IMR-90 (cell line): ENCODE measurements around the gene MEIOB.

ENCODE experiments used
- BHLHE40 ChIP-seq: fragments of 150-350 bp; IDR thresholded peaks from 2 replicates; pipeline ENCODE4 v1.6.1; 2016; ENCODE audit warnings: mild to moderate bottlenecking, low read depth, low read length
- CEBPB ChIP-seq: IDR thresholded peaks from 2 replicates; pipeline ENCODE4 v1.6.1; 2012; ENCODE audit warnings: low read depth, low read length, improper control_type of control experiment
- CTCF ChIP-seq: conservative IDR thresholded peaks from 2 replicates; pipeline ENCODE4 v1.5.1; 2012; ENCODE audit warnings: mild to moderate bottlenecking, low read depth, low read length, improper control_type of control experiment
- FOS ChIP-seq: fragments of 150-350 bp; IDR thresholded peaks from 2 replicates; pipeline ENCODE4 v1.6.1; 2016; ENCODE audit warnings: low read depth, low read length
- MAFK ChIP-seq: IDR thresholded peaks from 2 replicates; pipeline ENCODE4 v1.6.1; 2012; ENCODE audit warnings: low read depth, low read length, improper control_type of control experiment
- MAZ ChIP-seq: IDR thresholded peaks from 2 replicates; pipeline ENCODE4 v1.6.1; 2012; ENCODE audit warnings: low read depth, mild to moderate bottlenecking, low read length, improper control_type of control experiment, moderate library complexity, borderline replicate concordance
- MXI1 ChIP-seq: IDR thresholded peaks from 2 replicates; pipeline ENCODE4 v1.6.1; 2012; ENCODE audit warnings: low read depth, mild to moderate bottlenecking, low read length, moderate library complexity, borderline replicate concordance
- NFE2L2 ChIP-seq: fragments of 150-350 bp; IDR thresholded peaks from 2 replicates; pipeline ENCODE4 v1.6.1; 2016; ENCODE audit warnings: low read depth, mild to moderate bottlenecking, low read length
- POLR2A ChIP-seq: IDR thresholded peaks from 2 replicates; pipeline ENCODE4 v1.6.1; 2012; ENCODE audit warnings: mild to moderate bottlenecking, low read depth, low read length
- RAD21 ChIP-seq: IDR thresholded peaks from 2 replicates; pipeline ENCODE4 v1.6.1; 2012; ENCODE audit warnings: low read length, improper control_type of control experiment
- RCOR1 ChIP-seq: IDR thresholded peaks from 2 replicates; pipeline ENCODE4 v1.6.1; 2012; ENCODE audit warnings: mild to moderate bottlenecking, low read length, improper control_type of control experiment; ENCODE audit not compliant: insufficient replicate concordance
- SMC3 ChIP-seq: fragments of 150-350 bp; IDR thresholded peaks from 2 replicates; pipeline ENCODE4 v1.6.1; 2016; ENCODE audit warnings: low read depth, mild to moderate bottlenecking, antibody characterized with exemption, low read length, moderate library complexity
- USF2 ChIP-seq: fragments of 150-350 bp; IDR thresholded peaks from 2 replicates; pipeline ENCODE4 v1.6.1; 2017; ENCODE audit warnings: mild to moderate bottlenecking, antibody characterized with exemption, low read length, low read depth

- no peak for TF ChIP-seq CTCF
- no peak for TF ChIP-seq MAZ
- no peak for TF ChIP-seq BHLHE40
- no peak for TF ChIP-seq POLR2A
- TF ChIP-seq CEBPB: no peak
- TF ChIP-seq NFE2L2: no peak
- no peak for TF ChIP-seq USF2
- no peak for TF ChIP-seq FOS
- no peak for TF ChIP-seq RCOR1
- TF ChIP-seq SMC3: no peak
- no peak for TF ChIP-seq RAD21
- TF ChIP-seq MXI1: no peak
- no peak for TF ChIP-seq MAFK
These were observed 12.9 kb upstream of the MEIOB start for GRCh38 chr16:1884889-1885288.
